Stimulated activated naive B cell treated with anti-CD40 and anti-IgM and Interleukin-4, amounts not matched to agents 10 μg/mL and 1 μg/mL and 100 μg/mL, for 72 hours (primary cell): ENCODE results near the gene SFTPB.
A peak's percentile ranks its signal among the peaks of the same experiment; 100 is the strongest.
"Not testable (repeated sequence)": the region's sequence is repeated elsewhere in the genome, so short reads cannot be mapped to it uniquely, and the experiment has no call there.

Experiments
- ATAC-seq, 2 donors: fragments of 150-1000 bp; cut with Tn5 transposase; replicated peaks; 2 replicates each; pipeline ENCODE4 v1.10.0; 2021; ENCODE audit warnings: moderate library complexity in 1 of 2
- DNase-seq: peaks from one replicate; pipeline ENCODE4 v3.0.0; 2021
- H3K27ac Mint-ChIP-seq: one replicate; pipeline ENCODE4 v1.8.0; 2022; ENCODE audit warnings: mild to moderate bottlenecking, mixed read lengths
- H3K27me3 Mint-ChIP-seq, 2 donors: one replicate each; pipeline ENCODE4 v1.8.0; 2022; ENCODE audit warnings: mixed read lengths in 2 of 2
- H3K36me3 Mint-ChIP-seq, 2 donors: one replicate each; pipeline ENCODE4 v1.8.0; 2022; ENCODE audit warnings: mixed read lengths in 2 of 2, mild to moderate bottlenecking in 1 of 2
- H3K4me1 Mint-ChIP-seq, 2 donors: one replicate each; pipeline ENCODE4 v1.8.0; 2022; ENCODE audit warnings: mixed read lengths in 2 of 2, mild to moderate bottlenecking in 1 of 2
- H3K4me3 Mint-ChIP-seq, 2 donors: one replicate each; pipeline ENCODE4 v1.8.0; 2022; ENCODE audit warnings: mild to moderate bottlenecking in 2 of 2, mixed read lengths in 2 of 2, moderate library complexity in 1 of 2
- H3K9me3 Mint-ChIP-seq, 2 donors: one replicate each; pipeline ENCODE4 v1.8.0; 2022; ENCODE audit warnings: mixed read lengths in 2 of 2, mild to moderate bottlenecking in 1 of 2

The SFTPB gene

GRCh38 chr2:85675866-85676548, 8.0 kb upstream of the SFTPB start:
- Mint-ChIP-seq H3K27me3 (peaks cover 11 to 17% of the 10 kb centered on the region in 2 donors), H3K4me1 (peaks cover 0 to 9% of the 10 kb centered on the region in 2 donors), H3K4me3 (no peak overlapping the region), H3K9me3 (no peaks in the 10 kb centered on the region), H3K36me3 (no peaks in the 10 kb centered on the region), H3K27ac (no peak overlapping the region)
- ATAC-seq (no peak), DNase-seq (no peak)

GRCh38 chr2:85675427-85675826, 7.4 kb upstream of the SFTPB start:
- ATAC-seq (no peak), DNase-seq (no peak)
- H3K27me3 Mint-ChIP-seq: peaks cover 11 to 13% of the 10 kb centered on the region in 2 donors
- H3K27ac Mint-ChIP-seq: no peak overlapping the region
- H3K9me3 Mint-ChIP-seq: no peaks in the 10 kb centered on the region
- no peaks in the 10 kb centered on the region for H3K36me3 Mint-ChIP-seq
- no peak overlapping the region for H3K4me3 Mint-ChIP-seq
- H3K4me1 Mint-ChIP-seq: peaks cover 0 to 9% of the 10 kb centered on the region in 2 donors

- H3K4me1 Mint-ChIP-seq: peaks cover 0 to 9% of the 10 kb centered on the region in 2 donors
- ATAC-seq (no peak), DNase-seq (no peak)
- H3K27me3 Mint-ChIP-seq: peaks cover 9 to 11% of the 10 kb centered on the region in 2 donors
- no peak overlapping the region for H3K27ac Mint-ChIP-seq
- H3K9me3 Mint-ChIP-seq: no peaks in the 10 kb centered on the region
- H3K36me3 Mint-ChIP-seq: no peaks in the 10 kb centered on the region
- H3K4me3 Mint-ChIP-seq: no peak overlapping the region
Measured at GRCh38 chr2:85674417-85674816, 6.4 kb upstream of the SFTPB start.

GRCh38 chr2:85673716-85674375, 5.8 kb upstream of the SFTPB start:
- Mint-ChIP-seq H3K36me3 (no peaks in the 10 kb centered on the region), H3K4me1 (peaks cover 0 to 7% of the 10 kb centered on the region in 2 donors), H3K4me3 (no peak overlapping the region), H3K9me3 (no peaks in the 10 kb centered on the region), H3K27ac (no peak overlapping the region), H3K27me3 (peaks cover 9 to 11% of the 10 kb centered on the region in 2 donors)
- no peak for DNase-seq
- ATAC-seq: no peak

- ATAC-seq (no peak), DNase-seq (no peak)
- no peak overlapping the region for H3K27ac Mint-ChIP-seq
- H3K27me3 Mint-ChIP-seq: no peaks in the 10 kb centered on the region
- no peaks in the 10 kb centered on the region for H3K36me3 Mint-ChIP-seq
- no peaks in the 10 kb centered on the region for H3K9me3 Mint-ChIP-seq
- peaks cover 0 to 7% of the 10 kb centered on the region in 2 donors for H3K4me1 Mint-ChIP-seq
- H3K4me3 Mint-ChIP-seq: no peak overlapping the region
Measured at GRCh38 chr2:85672456-85672855, 4.5 kb upstream of the SFTPB start.

- not testable (repeated sequence) for H3K36me3 Mint-ChIP-seq, ATAC-seq, H3K27me3 Mint-ChIP-seq, H3K9me3 Mint-ChIP-seq, H3K4me1 Mint-ChIP-seq, DNase-seq, H3K4me3 Mint-ChIP-seq
- H3K27ac Mint-ChIP-seq: peak overlapping the region; percentile 76
Measured at GRCh38 chr2:85670416-85670815, 2.4 kb upstream of the SFTPB start.

GRCh38 chr2:85669549-85669948, 1.6 kb upstream of the SFTPB start:
- Mint-ChIP-seq H3K9me3 (no peaks in the 10 kb centered on the region), H3K4me3 (no peak overlapping the region), H3K36me3 (no peaks in the 10 kb centered on the region), H3K27ac (no peak overlapping the region), H3K27me3 (peaks cover 0 to 6% of the 10 kb centered on the region in 2 donors), H3K4me1 (peaks cover 0 to 10% of the 10 kb centered on the region in 2 donors)
- peak; percentile 92 for ATAC-seq
- no peak for DNase-seq

GRCh38 chr2:85668857-85669142, 801 bp upstream of the SFTPB start:
- H3K36me3 Mint-ChIP-seq: no peaks in the 10 kb centered on the region
- H3K9me3 Mint-ChIP-seq: no peaks in the 10 kb centered on the region
- ATAC-seq: no peak
- no peak overlapping the region for H3K4me3 Mint-ChIP-seq
- peak overlapping the region; percentile 83 for H3K27ac Mint-ChIP-seq
- no peak for DNase-seq
- peaks cover 0 to 6% of the 10 kb centered on the region in 2 donors for H3K27me3 Mint-ChIP-seq
- peaks cover 0 to 10% of the 10 kb centered on the region in 2 donors for H3K4me1 Mint-ChIP-seq

GRCh38 chr2:85667561-85668008, 414 bp downstream of the SFTPB start:
- Mint-ChIP-seq H3K27me3 (peaks cover 0 to 6% of the 10 kb centered on the region in 2 donors), H3K27ac (no peak overlapping the region), H3K9me3 (no peaks in the 10 kb centered on the region), H3K36me3 (peaks cover 0 to 4% of the 10 kb centered on the region in 2 donors), H3K4me1 (peaks cover 0 to 8% of the 10 kb centered on the region in 2 donors), H3K4me3 (no peak overlapping the region)
- ATAC-seq: no peak
- DNase-seq: no peak

GRCh38 chr2:85666435-85667316, 1.3 kb downstream of the SFTPB start:
- Mint-ChIP-seq H3K27ac (no peak overlapping the region), H3K9me3 (no peaks in the 10 kb centered on the region), H3K4me3 (no peak overlapping the region), H3K4me1 (peaks cover 0 to 4% of the 10 kb centered on the region in 2 donors), H3K36me3 (peaks cover 0 to 8% of the 10 kb centered on the region in 2 donors), H3K27me3 (peaks cover 0 to 6% of the 10 kb centered on the region in 2 donors)
- DNase-seq: no peak
- no peak for ATAC-seq

- no peak overlapping the region for H3K27ac Mint-ChIP-seq
Measured at GRCh38 chr2:85666016-85666415, 2.0 kb downstream of the SFTPB start.

GRCh38 chr2:85665264-85665937, 2.6 kb downstream of the SFTPB start:
- H3K36me3 Mint-ChIP-seq: peaks cover 0 to 8% of the 10 kb centered on the region in 2 donors
- H3K27ac Mint-ChIP-seq: no peak overlapping the region
- ATAC-seq (no peak), DNase-seq (no peak)
- H3K4me1 Mint-ChIP-seq: peaks cover 0 to 4% of the 10 kb centered on the region in 2 donors
- H3K27me3 Mint-ChIP-seq: peaks cover 0 to 6% of the 10 kb centered on the region in 2 donors
- H3K9me3 Mint-ChIP-seq: no peaks in the 10 kb centered on the region
- no peak overlapping the region for H3K4me3 Mint-ChIP-seq

More at GRCh38 chr2:85666016-85666415, 2.0 kb downstream of the SFTPB start:
- ATAC-seq: no peak
- Mint-ChIP-seq H3K9me3 (no peaks in the 10 kb centered on the region), H3K36me3 (peaks cover 0 to 8% of the 10 kb centered on the region in 2 donors), H3K4me3 (no peak overlapping the region), H3K4me1 (peaks cover 0 to 4% of the 10 kb centered on the region in 2 donors), H3K27me3 (peaks cover 0 to 6% of the 10 kb centered on the region in 2 donors)
- DNase-seq: no peak

- Mint-ChIP-seq H3K27me3 (peaks cover 0 to 6% of the 10 kb centered on the region in 2 donors), H3K4me3 (no peak overlapping the region), H3K4me1 (peaks cover 0 to 4% of the 10 kb centered on the region in 2 donors), H3K9me3 (no peaks in the 10 kb centered on the region), H3K36me3 (peaks cover 9 to 14% of the 10 kb centered on the region in 2 donors), H3K27ac (no peak overlapping the region)
- ATAC-seq (no peak), DNase-seq (no peak)
Measured at GRCh38 chr2:85663594-85664565, 4.1 kb downstream of the SFTPB start.
